Endothelial cell of hepatic sinusoid (primary cell): ENCODE results near the gene ZBTB48.
"Not testable (repeated sequence)": the region's sequence is repeated elsewhere in the genome, so short reads cannot be mapped to it uniquely, and the experiment has no call there.

Source experiments
- in situ Hi-C: cut with HindIII; loops from 2 replicates; pipeline ENCODE4 v1.10.0; 2017; ENCODE audit warnings: low sequenced_read_pairs

ZBTB48 gene

GRCh38 chr1:6590046-6590445 lies 10.3 kb downstream of the ZBTB48 start:
- in situ Hi-C loops = no loop called here

- in situ Hi-C loops = no loop called here
Measured at GRCh38 chr1:6591222-6591621, 11.4 kb downstream of the ZBTB48 start.

GRCh38 chr1:6591644-6592043 lies 11.8 kb downstream of the ZBTB48 start:
- in situ Hi-C loops = no loop called here

GRCh38 chr1:6592441-6592840 lies 12.6 kb downstream of the ZBTB48 start:
- in situ Hi-C loops = no loop called here

GRCh38 chr1:6592865-6593593 lies 13.2 kb downstream of the ZBTB48 start:
- in situ Hi-C loops = no loop called here

- in situ Hi-C loops = no loop called here
Measured at GRCh38 chr1:6593810-6594209, 14.0 kb downstream of the ZBTB48 start.

GRCh38 chr1:6594977-6595740 lies 15.4 kb downstream of the ZBTB48 start:
- in situ Hi-C loops = no loop called here

GRCh38 chr1:6596351-6596750 lies 16.6 kb downstream of the ZBTB48 start:
- in situ Hi-C loops = no loop called here

GRCh38 chr1:6596886-6597776 lies 17.3 kb downstream of the ZBTB48 start:
- in situ Hi-C loops = no loop called here

GRCh38 chr1:6597777-6598131 lies 18.0 kb downstream of the ZBTB48 start:
- in situ Hi-C loops = no loop called here

GRCh38 chr1:6599141-6599975 lies 19.6 kb downstream of the ZBTB48 start:
- in situ Hi-C loops = no loop called here

- in situ Hi-C loops = not testable (repeated sequence)
Measured at GRCh38 chr1:6599991-6600390, 20.2 kb downstream of the ZBTB48 start.

- in situ Hi-C loops = no loop called here
Measured at GRCh38 chr1:6600410-6601048, 20.7 kb downstream of the ZBTB48 start.

GRCh38 chr1:6601049-6601922 lies 21.5 kb downstream of the ZBTB48 start:
- in situ Hi-C loops = no loop called here

- in situ Hi-C loops = no loop called here
Measured at GRCh38 chr1:6601923-6602668, 22.3 kb downstream of the ZBTB48 start.

- in situ Hi-C loops = no loop called here
Measured at GRCh38 chr1:6602669-6603237, 23.0 kb downstream of the ZBTB48 start, which contains the start of gene KLHL21. TSS of gene KLHL21 (minus strand) at chr1:6602869. CDS start at chr1:6602817, 52 bp downstream.

GRCh38 chr1:6603238-6603914 lies 23.6 kb downstream of the ZBTB48 start:
- in situ Hi-C loops = no loop called here
